K562 (cell line): Measurements from ENCODE around the gene OXSR1. TPM values are rescaled to one million over a fixed set of nuclear protein-coding genes. Genes with fewer than 3 reads are reported as not detected.

ENCODE experiments used
- GTF2F1 ChIP-seq: IDR thresholded peaks from 2 replicates; pipeline ENCODE4 v1.6.1; 2011; ENCODE audit warnings: low read depth, low read length, improper control_type of control experiment
- GTF3C2 ChIP-seq: IDR thresholded peaks from 3 replicates; pipeline ENCODE4 v1.6.1; 2011; ENCODE audit warnings: borderline replicate concordance, mild to moderate bottlenecking, moderate library complexity; ENCODE audit not compliant: insufficient read length; ENCODE audit errors: extremely low read depth
- MYBL2 ChIP-seq, 2 experiments: fragments of 450-650 bp in 1 of 2; sonication (generic) in 1 of 2; formaldehyde crosslinking in 1 of 2; IDR thresholded peaks; 2 replicates each; pipeline versions ENCODE4 v1.6.1 to v1.8.1; 2017 to 2022; ENCODE audit warnings: borderline replicate concordance in 1 of 2, inconsistent platforms in 1 of 2, low read depth in 1 of 2, mild to moderate bottlenecking in 1 of 2, missing genetic modification reagents in 1 of 2, moderate library complexity in 1 of 2
- PML ChIP-seq: IDR thresholded peaks from 2 replicates; pipeline ENCODE4 v1.6.1; 2012; ENCODE audit warnings: low read length, inconsistent platforms
- POLR2B ChIP-seq: fragments of 450-650 bp; IDR thresholded peaks from 2 replicates; pipeline ENCODE4 v1.6.1; 2018; ENCODE audit warnings: low read depth; ENCODE audit not compliant: partially characterized antibody
- SAFB ChIP-seq: fragments of 200-400 bp; formaldehyde crosslinking; IDR thresholded peaks from 2 replicates; pipeline ENCODE4 v1.6.1; 2017; ENCODE audit warnings: low read depth, low read length, borderline replicate concordance
- SETDB1 ChIP-seq: IDR thresholded peaks from one replicate; pipeline ENCODE4 v1.6.1; 2012; ENCODE audit warnings: low read length, control low read depth, inconsistent platforms
- SFPQ ChIP-seq: fragments of 200-400 bp; formaldehyde crosslinking; IDR thresholded peaks from 2 replicates; pipeline ENCODE4 v1.6.1; 2017; ENCODE audit warnings: mild to moderate bottlenecking, low read depth, low read length, moderate library complexity
- SMARCE1 ChIP-seq: fragments of 450-650 bp; IDR thresholded peaks from 2 replicates; pipeline ENCODE4 v1.7.1; 2016; ENCODE audit warnings: mild to moderate bottlenecking
- ZBTB43 ChIP-seq: sonication (generic); formaldehyde crosslinking; IDR thresholded peaks from 2 replicates; pipeline ENCODE4 v1.8.0; 2023; ENCODE audit warnings: mild to moderate bottlenecking, missing genetic modification reagents
- ZEB2 ChIP-seq: fragments of 450-650 bp; IDR thresholded peaks from 2 replicates; pipeline ENCODE4 v1.6.1; 2016
- ZFP91 ChIP-seq: sonication (generic); formaldehyde crosslinking; IDR thresholded peaks from 2 replicates; pipeline ENCODE4 v1.8.0; 2022; ENCODE audit warnings: mild to moderate bottlenecking, missing genetic modification reagents
- ZNF277 ChIP-seq: fragments of 250-450 bp; sonication (Bioruptor Pico); IDR thresholded peaks from 2 replicates; pipeline ENCODE4 v1.8.0; 2022; ENCODE audit warnings: inconsistent platforms, mild to moderate bottlenecking, moderate library complexity, borderline replicate concordance
- ZNF324 ChIP-seq: fragments of 250-450 bp; sonication (Bioruptor Pico); IDR thresholded peaks from 2 replicates; pipeline ENCODE4 v1.4.0; 2020; ENCODE audit warnings: mild to moderate bottlenecking
- polyA plus RNA-seq, 8 experiments: library from polyadenylated mRNA; depleted of rRNA in 4 of 8; stranded (reverse) in 5 of 8; unstranded in 3 of 8; fragments of >200 nt; fragmentation: Nextera tagmentation in 2 of 8; fragmentation: Illumina TruSeq in 1 of 8; extraction: Ambion mirVana in 2 of 8; extraction: Trizol in 1 of 8; gene quantifications; 2 replicates each; pipeline versions ENCODE4 v1.2.1 to v1.2.3, GENCODE V29; 2011 to 2014; ENCODE audit warnings: inconsistent platforms in 1 of 8, missing spikeins in 1 of 8
- total RNA-seq, 7 experiments: library from RNA; depleted of rRNA in 6 of 7; stranded (reverse); fragments of >200 nt in 6 of 7; fragmentation: Illumina TruSeq in 2 of 7; extraction: Trizol in 2 of 7; gene quantifications; 2 replicates each; pipeline versions ENCODE4 v1.2.1 to v1.2.3, GENCODE V29; 2011 to 2021; ENCODE audit warnings: low replicate concordance in 1 of 7

The OXSR1 gene
- total and polyA plus RNA-seq, 9 of the 15 experiments (the other 6 are each of a cell fraction or from before 2014, with no cell fraction given), result 15.7 to 87.6 (median 48.7) TPM

- TF ChIP-seq SAFB (peak; percentile 84), PML (peak; percentile 38; the same call in 1 of the 2 replicates), MYBL2 (IDR thresholded peaks at IDR 0.05; ENCODE audit: low read depth) (peak; percentile 79), MYBL2 (CRISPR knock-in tag; IDR thresholded peaks at IDR 0.05; ENCODE audit: borderline replicate concordance) (no peak), ZNF277 (no peak), GTF3C2 (no peak), SETDB1 (peak; percentile 76), SFPQ (no peak), ZNF324 (CRISPR knock-in tag) (no peak), SMARCE1 (no peak), GTF2F1 (no peak), ZEB2 (no peak), POLR2B (peak; percentile 78), ZFP91 (CRISPR knock-in tag) (no peak), ZBTB43 (CRISPR knock-in tag) (peak; percentile 73; the same call in 1 of the 2 replicates)
Observed at GRCh38 chr3:38164952-38165721, at the start of gene OXSR1 (continued).
